Endometrium (tissue), 2 donors: ENCODE results near the gene LSM7.

Experiments
- FAIRE-seq: peaks from 2 replicates; lab custom pipeline; 2012; peaks lifted over from hg19 to GRCh38; lab: Jason Lieb, UNC
- donor health status: control.
- donor health status: control.

LSM7 gene

GRCh38 chr19:2328401-2329148 lies at the start of gene LSM7, which contains the start of gene SPPL2B:
TSS of gene LSM7 (minus strand) at chr19:2328586. CDS start at chr19:2328566, 20 bp downstream.
TSS of gene SPPL2B (plus strand) at chr19:2328684. CDS start at chr19:2328710, 26 bp downstream.
- FAIRE-seq: no peak

GRCh38 chr19:2376784-2377519 lies 48.6 kb upstream of the LSM7 start:
- FAIRE-seq: no peak

GRCh38 chr19:2375353-2376121 lies 47.2 kb upstream of the LSM7 start:
- FAIRE-seq: no peak

GRCh38 chr19:2374808-2375207 lies 46.4 kb upstream of the LSM7 start:
- FAIRE-seq: no peak

- FAIRE-seq: no peak
Observed at GRCh38 chr19:2372076-2372612, 43.8 kb upstream of the LSM7 start.

- FAIRE-seq: no peak
Observed at GRCh38 chr19:2371656-2372055, 43.3 kb upstream of the LSM7 start.

GRCh38 chr19:2365201-2365970 lies 37.0 kb upstream of the LSM7 start:
- no peak for FAIRE-seq

GRCh38 chr19:2363419-2363818 lies 35.0 kb upstream of the LSM7 start:
- no peak for FAIRE-seq

- FAIRE-seq: no peak
Observed at GRCh38 chr19:2362970-2363300, 34.5 kb upstream of the LSM7 start.

- no peak for FAIRE-seq
Observed at GRCh38 chr19:2362046-2362969, 33.9 kb upstream of the LSM7 start.

- FAIRE-seq: no peak
Observed at GRCh38 chr19:2361246-2362045, 33.1 kb upstream of the LSM7 start.

- no peak for FAIRE-seq
Observed at GRCh38 chr19:2360833-2361232, 32.4 kb upstream of the LSM7 start.

GRCh38 chr19:2359992-2360685 lies 31.8 kb upstream of the LSM7 start, which contains the start of gene TMPRSS9:
TSS of gene TMPRSS9 (plus strand) at chr19:2360265. CDS start at chr19:2389786, 29,521 bp downstream.
- no peak for FAIRE-seq

- no peak for FAIRE-seq
Observed at GRCh38 chr19:2358548-2359173, 30.3 kb upstream of the LSM7 start.

GRCh38 chr19:2357279-2358206 lies 29.2 kb upstream of the LSM7 start:
- no peak for FAIRE-seq

- FAIRE-seq: no peak
Observed at GRCh38 chr19:2356036-2356646, 27.8 kb upstream of the LSM7 start.
